Immature natural killer cell (primary cell): ENCODE measurements around the gene ZNF324. TPM values are rescaled to one million over a fixed set of nuclear protein-coding genes. Genes with fewer than 3 reads are reported as not detected.

ENCODE experiments used
- polyA plus RNA-seq, 3 donors: library from polyadenylated mRNA; unstranded; fragments of 300-500 nt; fragmentation: Illumina TruSeq; gene quantifications; one replicate each; pipeline ENCODE4 v1.2.3, GENCODE V29; 2021

ZNF324 gene
- polyA plus RNA-seq, 3 donors from 2014 or later: 5.8 to 13.8 (median 11.4) TPM

Other genes starting within 250 kb of the ZNF324 start
- 10 to 100 TPM; 24.1 to 31.4 (median 27.1) TPM for gene ZNF544, start 238.2 kb upstream of the ZNF324 start, polyA plus RNA-seq
- gene ZNF8, start 188.1 kb upstream of the ZNF324 start, polyA plus RNA-seq: 1 to 10 TPM in 1 of 3 donors, under 1 TPM in 1, not detected in 1; 0.29 to 1.0 TPM
- gene ERVK3-1, start 161.7 kb upstream of the ZNF324 start, polyA plus RNA-seq: 100 to 1,000 TPM in 1 of 3 donors, 10 to 100 TPM in 2; 76.5 to 113 (median 91.6) TPM
- 1 to 10 TPM in 2 of 3 donors, under 1 TPM in 1; 0.90 to 3.0 (median 2.1) TPM for gene ZSCAN22, start 140.1 kb upstream of the ZNF324 start, polyA plus RNA-seq
- 10 to 100 TPM; 14.4 to 33.4 (median 32.4) TPM for gene A1BG, start 113.6 kb upstream of the ZNF324 start, polyA plus RNA-seq
- gene ZNF497, start 104.3 kb upstream of the ZNF324 start, polyA plus RNA-seq: under 1 TPM; 0.40 to 0.91 (median 0.62) TPM
- 1 to 10 TPM; 1.2 to 3.6 (median 1.4) TPM for gene ZNF837, start 86.0 kb upstream of the ZNF324 start, polyA plus RNA-seq
- gene RPS5, start 79.8 kb upstream of the ZNF324 start, polyA plus RNA-seq: 1,000 to 10,000 TPM in 1 of 3 donors, 100 to 1,000 TPM in 2; 558 to 1,355 (median 731) TPM
- gene RNF225, start 71.4 kb upstream of the ZNF324 start, polyA plus RNA-seq: not detected
- 10 to 100 TPM in 1 of 3 donors, 1 to 10 TPM in 2; 3.4 to 12.2 (median 4.4) TPM for gene ZNF584, start 58.4 kb upstream of the ZNF324 start, polyA plus RNA-seq
- gene ZNF132, start 26.9 kb upstream of the ZNF324 start, polyA plus RNA-seq: 1 to 10 TPM in 1 of 3 donors, under 1 TPM in 1, not detected in 1; 0.60 to 1.2 TPM
- gene ZNF324B, start 15.5 kb upstream of the ZNF324 start, polyA plus RNA-seq: 1 to 10 TPM in 2 of 3 donors, not detected in 1; 1.1 to 2.0 TPM
- gene ZNF446, start 9.3 kb downstream of the ZNF324 start, polyA plus RNA-seq: 1 to 10 TPM; 2.3 to 3.6 (median 2.5) TPM
- gene SLC27A5, start 44.9 kb downstream of the ZNF324 start, polyA plus RNA-seq: 10 to 100 TPM in 2 of 3 donors, 1 to 10 TPM in 1; 7.6 to 23.7 (median 14.8) TPM
- 1 to 10 TPM; 2.8 to 7.2 (median 3.4) TPM for gene ZBTB45, start 52.7 kb downstream of the ZNF324 start, polyA plus RNA-seq
- gene TRIM28, start 77.0 kb downstream of the ZNF324 start, polyA plus RNA-seq: 10 to 100 TPM; 34.3 to 36.3 (median 35.7) TPM
- gene CHMP2A, start 88.0 kb downstream of the ZNF324 start, polyA plus RNA-seq: 100 to 1,000 TPM; 210 to 265 (median 231) TPM
- gene UBE2M, start 91.5 kb downstream of the ZNF324 start, polyA plus RNA-seq: 10 to 100 TPM; 10.8 to 18.5 (median 15.5) TPM
- gene MZF1, start 106.3 kb downstream of the ZNF324 start, polyA plus RNA-seq: 10 to 100 TPM in 1 of 3 donors, 1 to 10 TPM in 2; 3.2 to 10.4 (median 7.1) TPM